Prostate gland (tissue), 2 donors: ENCODE results near the gene ACSF3. TPM values are rescaled to one million over a fixed set of nuclear protein-coding genes. Genes with fewer than 3 reads are reported as not detected.

Source experiments
- DNase-seq: peaks from one replicate; pipeline ENCODE4 v3.0.0-alpha.2; 2019; ENCODE audit warnings: low spot score
- H3K27ac ChIP-seq, 2 donors: fragments of 200-600 bp; sonication (generic); 2 replicates each; pipeline ENCODE4 v1.5.1; 2017 to 2019
- H3K27me3 ChIP-seq: fragments of 200-600 bp; sonication (generic); replicated peaks from 2 replicates; pipeline ENCODE4 v1.5.1; 2019; ENCODE audit not compliant: insufficient read depth
- H3K36me3 ChIP-seq, 2 donors: fragments of 200-600 bp; sonication (generic); 1 replicate in 1 of 2; 2 replicates in 1 of 2; pipeline versions ENCODE4 v1.5.1 to v1.8.1; 2017 to 2019
- H3K4me1 ChIP-seq: fragments of 200-600 bp; sonication (generic); replicated peaks from 2 replicates; pipeline ENCODE4 v1.5.1; 2019
- H3K4me3 ChIP-seq, 2 donors: fragments of 200-600 bp; sonication (generic); 2 replicates each; pipeline ENCODE4 v1.5.1; 2017 to 2019
- H3K9me3 ChIP-seq: fragments of 200-600 bp; sonication (generic); 2 replicates; pipeline ENCODE4 v1.5.1; 2017
- CTCF ChIP-seq, 4 experiments: fragments of 200-600 bp in 2 of 4; fragments of 450-650 bp in 2 of 4; sonication (generic) in 2 of 4; IDR thresholded peaks; 1 replicate in 3 of 4; 2 replicates in 1 of 4; pipeline ENCODE4 v1.5.1; 2016 to 2019; ENCODE audit warnings: antibody characterized with exemption in 4 of 4, mild to moderate bottlenecking in 2 of 4, moderate library complexity in 2 of 4
- POLR2A ChIP-seq: fragments of 450-650 bp; IDR thresholded peaks from one replicate; pipeline ENCODE4 v1.6.1; 2016; ENCODE audit warnings: antibody characterized with exemption, mild to moderate bottlenecking
- POLR2AphosphoS5 ChIP-seq: sonication (generic); formaldehyde crosslinking; IDR thresholded peaks from one replicate; pipeline ENCODE4 v1.6.1; 2017; ENCODE audit warnings: antibody characterized with exemption
- WGBS: methylation state at CpG from one replicate; pipeline ENCODE4 v1.1.5; 2018; 5-methylcytosine and 5-hydroxymethylcytosine counted together
- intact Hi-C: fragments of 100-400 bp; cut with DNase I; formaldehyde crosslinking; loops from one replicate; pipeline ENCODE4 v1.14.2; 2022
- total RNA-seq, 2 donors: library from RNA; depleted of rRNA; stranded (reverse); fragments of >200 nt; gene quantifications; one replicate each; pipeline ENCODE4 v1.1.0, GENCODE V29; 2016

Gene ACSF3
- total RNA-seq, 2 donors from 2014 or later = 42.1 to 80.5 TPM

- WGBS = 89% methylated on average over 29 of the region's 29 CpGs
- no peaks in the 10 kb centered on the region for H3K4me1 ChIP-seq
- DNase-seq = no peak
- intact Hi-C loops = no loop called here
- no peaks in the 10 kb centered on the region for H3K27me3 ChIP-seq
- no peaks in the 10 kb centered on the region for H3K36me3 ChIP-seq
- TF ChIP-seq POLR2A = no peak
- TF ChIP-seq POLR2AphosphoS5 = no peak
- no peak for TF ChIP-seq CTCF (IDR thresholded peaks at IDR 0.05)
- H3K27ac ChIP-seq = no peak overlapping the region
- no peaks in the 10 kb centered on the region for H3K9me3 ChIP-seq
- no peak overlapping the region for H3K4me3 ChIP-seq
Measured at GRCh38 chr16:89160977-89161701, 67.5 kb downstream of the ACSF3 start.

GRCh38 chr16:89161763-89162713 is 68.4 kb downstream of the ACSF3 start:
- TF ChIP-seq POLR2A (no peak), POLR2AphosphoS5 (no peak), CTCF (IDR thresholded peaks at IDR 0.05) (no peak)
- Histone ChIP-seq H3K36me3 (no peaks in the 10 kb centered on the region), H3K27ac (no peak overlapping the region), H3K27me3 (no peaks in the 10 kb centered on the region), H3K9me3 (no peaks in the 10 kb centered on the region), H3K4me3 (no peak overlapping the region), H3K4me1 (no peaks in the 10 kb centered on the region)
- WGBS = 90% methylated on average over 40 of the region's 40 CpGs
- intact Hi-C loops = no loop called here
- no peak for DNase-seq

GRCh38 chr16:89163297-89163696 is 69.6 kb downstream of the ACSF3 start:
- WGBS = 74% methylated on average over 9 of the region's 9 CpGs
- TF ChIP-seq CTCF (IDR thresholded peaks at IDR 0.05) (no peak), POLR2AphosphoS5 (no peak), POLR2A (no peak)

GRCh38 chr16:89164436-89164835 is 70.8 kb downstream of the ACSF3 start:
- Histone ChIP-seq H3K27me3 (no peaks in the 10 kb centered on the region), H3K4me3 (no peak overlapping the region), H3K9me3 (no peaks in the 10 kb centered on the region), H3K27ac (no peak overlapping the region), H3K4me1 (no peaks in the 10 kb centered on the region), H3K36me3 (no peaks in the 10 kb centered on the region)
- TF ChIP-seq POLR2A (no peak), CTCF (IDR thresholded peaks at IDR 0.05) (no peak), POLR2AphosphoS5 (no peak)
- no peak for DNase-seq
- intact Hi-C loops = no loop called here
- 57% methylated on average over 15 of the region's 15 CpGs for WGBS

More at GRCh38 chr16:89163297-89163696, 69.6 kb downstream of the ACSF3 start:
- Histone ChIP-seq H3K4me1 (no peaks in the 10 kb centered on the region), H3K9me3 (no peaks in the 10 kb centered on the region), H3K27me3 (no peaks in the 10 kb centered on the region), H3K4me3 (no peak overlapping the region), H3K36me3 (no peaks in the 10 kb centered on the region), H3K27ac (no peak overlapping the region)
- DNase-seq = no peak
- intact Hi-C loops = no loop called here
